Astrocyte (in vitro differentiated cells and primary cell): Measurements from ENCODE around the gene SECISBP2L. TPM values are rescaled to one million over a fixed set of nuclear protein-coding genes. Genes with fewer than 3 reads are reported as not detected.

ENCODE experiments used
- DNase-seq: peaks from one replicate; pipeline ENCODE4 v3.0.0-alpha.2; 2010; ENCODE audit warnings: low read depth
- FAIRE-seq: peaks from 2 replicates; lab custom pipeline; 2011; peaks lifted over from hg19 to GRCh38; lab: Jason Lieb, UNC
- H2AFZ ChIP-seq: 2 replicates; pipeline ENCODE4 v1.6.0; 2012; ENCODE audit warnings: low read depth, low read length, inconsistent platforms
- H3K27ac ChIP-seq: 2 replicates; pipeline ENCODE4 v1.5.1; 2011; ENCODE audit warnings: low read depth, low read length, inconsistent platforms
- H3K27me3 ChIP-seq: 2 replicates; pipeline ENCODE4 v1.6.0; 2011; ENCODE audit warnings: low read length, inconsistent platforms; ENCODE audit not compliant: insufficient read depth
- H3K36me3 ChIP-seq: 2 replicates; pipeline ENCODE4 v1.5.1; 2011; ENCODE audit warnings: low read length, inconsistent platforms; ENCODE audit not compliant: insufficient read depth
- H3K4me1 ChIP-seq: 2 replicates; pipeline ENCODE4 v1.5.1; 2011; ENCODE audit warnings: low read length, inconsistent platforms; ENCODE audit not compliant: insufficient read depth
- H3K4me2 ChIP-seq: 2 replicates; pipeline ENCODE4 v1.6.0; 2012; ENCODE audit warnings: low read length, inconsistent platforms
- H3K4me3 ChIP-seq: 2 replicates; pipeline ENCODE4 v1.5.1; 2011; ENCODE audit warnings: low read depth, mild to moderate bottlenecking, low read length, inconsistent platforms; ENCODE audit not compliant: insufficient read depth
- H3K79me2 ChIP-seq: 2 replicates; pipeline ENCODE4 v1.6.0; 2012; ENCODE audit warnings: mild to moderate bottlenecking, low read length, inconsistent platforms; ENCODE audit not compliant: insufficient read depth
- H3K9ac ChIP-seq: 2 replicates; pipeline ENCODE4 v1.6.0; 2012; ENCODE audit warnings: mild to moderate bottlenecking, low read length, inconsistent platforms
- H3K9me3 ChIP-seq: 2 replicates; pipeline ENCODE4 v1.5.1; 2012; ENCODE audit warnings: low read depth, mild to moderate bottlenecking, low read length, inconsistent platforms; ENCODE audit not compliant: insufficient read depth
- H4K20me1 ChIP-seq: 2 replicates; pipeline ENCODE4 v1.6.0; 2012; ENCODE audit warnings: low read length, inconsistent platforms; ENCODE audit not compliant: insufficient read depth
- H3K27ac Mint-ChIP-seq: one replicate; pipeline ENCODE4 v1.8.0; 2021; ENCODE audit warnings: mild to moderate bottlenecking, mixed read lengths; ENCODE audit not compliant: unreplicated experiment
- H3K27me3 Mint-ChIP-seq: one replicate; pipeline ENCODE4 v1.8.0; 2021; ENCODE audit warnings: low read depth, mixed read lengths; ENCODE audit not compliant: unreplicated experiment
- H3K36me3 Mint-ChIP-seq: one replicate; pipeline ENCODE4 v1.8.0; 2021; ENCODE audit warnings: low read depth, mixed read lengths; ENCODE audit not compliant: unreplicated experiment
- H3K4me1 Mint-ChIP-seq: one replicate; pipeline ENCODE4 v1.8.0; 2021; ENCODE audit warnings: low read depth, mixed read lengths; ENCODE audit not compliant: unreplicated experiment
- H3K4me3 Mint-ChIP-seq: one replicate; pipeline ENCODE4 v1.8.0; 2021; ENCODE audit warnings: mild to moderate bottlenecking, moderate library complexity, mixed read lengths; ENCODE audit not compliant: unreplicated experiment
- H3K9me3 Mint-ChIP-seq: one replicate; pipeline ENCODE4 v1.8.0; 2021; ENCODE audit warnings: mild to moderate bottlenecking, mixed read lengths; ENCODE audit not compliant: unreplicated experiment
- CTCF ChIP-seq: IDR thresholded peaks from 2 replicates; pipeline ENCODE4 v1.5.1; 2011; ENCODE audit warnings: low read depth, mild to moderate bottlenecking, inconsistent platforms, low read length, moderate library complexity; ENCODE audit not compliant: insufficient read depth
- EZH2 ChIP-seq: IDR thresholded peaks from 2 replicates; pipeline ENCODE4 v1.6.1; 2012; ENCODE audit warnings: mild to moderate bottlenecking, low read length, inconsistent platforms; ENCODE audit not compliant: insufficient read depth
- total RNA-seq: library from RNA; stranded (reverse); gene quantifications from 2 replicates; pipeline ENCODE4 v1.2.1, GENCODE V29; 2021

Gene SECISBP2L
- total RNA-seq, 1 donor from 2014 or later = 52.5 TPM

DNA sequence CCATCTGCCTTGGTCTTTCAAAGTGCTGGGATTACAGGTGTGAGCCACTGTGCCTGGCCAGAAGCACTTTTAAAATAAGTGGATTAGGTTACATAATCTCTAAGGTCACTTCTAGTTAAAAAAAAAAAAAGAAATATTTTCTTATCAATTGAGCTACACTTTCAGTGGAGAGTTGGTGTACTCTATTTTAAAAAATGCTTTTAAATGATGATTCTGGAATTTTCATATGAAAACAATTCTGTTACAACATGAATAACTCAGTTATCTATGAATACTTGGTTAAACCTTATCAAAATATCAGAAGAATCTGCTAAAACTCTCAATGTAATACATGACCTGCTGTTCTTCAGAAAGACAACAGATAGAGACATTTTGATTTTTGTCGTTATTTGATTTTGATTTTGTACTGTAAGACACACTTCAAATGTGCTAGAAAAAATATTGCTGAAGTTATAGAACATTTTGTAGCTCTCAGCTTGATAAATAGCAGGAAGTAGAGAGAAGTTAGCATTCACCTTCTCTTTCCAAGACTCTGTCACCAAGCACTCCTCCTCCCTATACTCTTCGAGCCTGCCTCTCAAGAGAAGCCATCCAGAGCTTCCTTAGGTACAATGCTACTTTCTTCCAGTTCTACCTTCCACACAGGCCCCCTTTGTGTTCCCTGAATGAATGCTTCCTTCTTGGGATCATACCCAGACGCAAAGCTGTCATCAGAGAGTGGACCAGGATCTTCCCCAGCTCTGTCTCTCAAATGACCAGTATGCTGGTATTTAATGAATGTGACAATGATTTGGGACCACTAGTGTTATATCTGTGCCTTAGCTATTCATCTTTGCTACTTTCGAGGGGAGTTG is 47.2 kb upstream of the SECISBP2L start:
- TF ChIP-seq EZH2 (no peak), CTCF (no peak)
- Mint-ChIP-seq H3K27me3 (no peaks in the 10 kb centered on the region), H3K36me3 (peaks cover 4% of the 10 kb centered on the region), H3K4me3 (no peak overlapping the region), H3K4me1 (peaks cover 7% of the 10 kb centered on the region), H3K27ac (no peak overlapping the region), H3K9me3 (no peaks in the 10 kb centered on the region)
- Histone ChIP-seq H3K27ac (no peak overlapping the region), H3K79me2 (no peaks in the 10 kb centered on the region), H3K36me3 (no peaks in the 10 kb centered on the region), H4K20me1 (no peaks in the 10 kb centered on the region), H3K27me3 (no peaks in the 10 kb centered on the region), H3K4me3 (no peak overlapping the region), H3K4me1 (no peaks in the 10 kb centered on the region), H3K9ac (no peak overlapping the region), H2AFZ (no peak overlapping the region), H3K4me2 (no peak overlapping the region), H3K9me3 (no peaks in the 10 kb centered on the region)
- DNase-seq (no peak), FAIRE-seq (no peak)

DNA sequence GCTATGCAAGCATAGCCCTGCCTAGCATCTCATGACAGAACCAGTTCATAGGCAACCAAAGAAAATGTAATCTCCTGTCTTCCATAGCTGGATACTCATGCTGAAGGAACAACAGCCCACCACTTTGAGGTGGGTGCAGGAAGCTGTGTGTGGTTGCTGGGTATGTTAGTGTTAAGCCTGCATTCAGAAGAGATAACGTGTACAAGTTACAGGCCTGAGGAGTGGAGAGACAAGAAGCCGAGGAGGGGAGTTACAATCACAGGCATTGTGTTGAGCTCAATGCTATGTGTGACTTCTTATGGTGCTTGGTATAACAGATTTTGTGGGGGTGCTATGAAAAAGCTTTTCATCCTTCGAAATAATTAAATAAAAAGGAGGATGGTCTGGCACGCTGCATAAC is 42.8 kb upstream of the SECISBP2L start:
- DNase-seq (no peak), FAIRE-seq (no peak)
- Mint-ChIP-seq H3K27me3 (no peaks in the 10 kb centered on the region), H3K4me1 (peaks cover 11% of the 10 kb centered on the region), H3K4me3 (no peak overlapping the region), H3K27ac (peak overlapping the region; percentile 48), H3K36me3 (peaks cover 2% of the 10 kb centered on the region), H3K9me3 (no peaks in the 10 kb centered on the region)
- no peak overlapping the region for H3K4me2 ChIP-seq
- no peak overlapping the region for H3K27ac ChIP-seq
- H3K4me1 ChIP-seq = peaks cover 1% of the 10 kb centered on the region
- no peak overlapping the region for H3K9ac ChIP-seq
- H3K4me3 ChIP-seq = no peak overlapping the region
- H2AFZ ChIP-seq = no peak overlapping the region
- H3K9me3 ChIP-seq = no peaks in the 10 kb centered on the region
- no peaks in the 10 kb centered on the region for H3K36me3 ChIP-seq
- no peaks in the 10 kb centered on the region for H3K27me3 ChIP-seq
- no peaks in the 10 kb centered on the region for H3K79me2 ChIP-seq
- H4K20me1 ChIP-seq = no peaks in the 10 kb centered on the region
- TF ChIP-seq CTCF (no peak), EZH2 (no peak)
